ENCODE measurements around the gene SDC3.

The SDC3 gene

GRCh38 chr1:30929944-30930525 is 21.5 kb upstream of the SDC3 start:
- Histone ChIP-seq H3K9ac (no peak overlapping the region), H3K27me3 (no peaks in the 10 kb centered on the region), H3K4me2 (peak overlapping the region in 2 of 11 experiments; percentile 7; a peak in 4 of 22 replicates), H3K4me3 (no peak overlapping the region), H3K36me3 (peaks cover 31 to 47% (median 43%) of the 10 kb centered on the region in 11 experiments), H3K4me1 (peaks cover 0 to 50% (median 4%) of the 10 kb centered on the region in 10 experiments; a peak in 9 of 20 replicates), H4K20me1 (peaks cover 0 to 60% (median 47%) of the 10 kb centered on the region in 11 experiments; a peak in 20 of 22 replicates), H3K27ac (no peak overlapping the region), H3K9me3 (replicated peaks in 1 of 11) (no peaks in the 10 kb centered on the region)
- no peak for TF ChIP-seq Cebpa-rat (IDR thresholded peaks at IDR 0.05)

DNA sequence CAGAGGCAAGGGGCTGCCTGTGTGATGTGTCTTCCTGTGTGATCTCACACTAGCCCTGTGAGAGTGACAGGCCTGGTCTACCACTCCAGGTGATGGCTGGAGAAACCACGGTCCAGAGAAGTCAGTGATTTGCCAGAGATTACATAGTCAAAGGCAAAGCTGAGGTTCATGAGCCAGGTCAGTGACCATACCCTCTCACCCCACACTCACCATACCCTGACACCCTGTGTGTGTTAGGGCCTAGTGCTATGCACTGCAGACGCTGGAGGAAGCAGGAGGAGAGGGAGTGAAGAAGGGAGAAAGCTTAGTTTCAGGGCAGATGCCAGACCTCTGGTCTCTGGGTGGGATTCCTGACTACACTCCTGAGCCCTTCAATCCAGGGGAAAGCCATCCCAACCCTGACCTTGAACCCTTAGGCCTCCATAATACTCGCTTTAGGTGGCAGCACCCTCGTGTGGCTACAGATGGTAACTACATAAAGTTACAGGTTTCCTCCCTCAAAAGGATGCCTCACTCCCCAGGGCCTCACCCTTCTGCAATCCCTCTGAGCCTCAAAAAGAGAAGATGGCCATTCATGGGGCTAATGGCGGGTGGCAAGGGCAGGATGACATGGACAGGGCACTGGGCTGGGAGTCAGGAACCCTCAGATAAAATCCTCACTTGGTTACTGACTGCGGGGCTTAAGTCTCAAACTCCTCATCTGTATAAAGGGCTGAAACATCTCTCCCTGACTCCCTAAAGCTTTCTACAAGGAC is 20.8 kb upstream of the SDC3 start:
- Histone ChIP-seq H3K4me1 (peaks cover 0 to 50% (median 4%) of the 10 kb centered on the region in 10 experiments; a peak in 9 of 20 replicates), H3K4me3 (no peak overlapping the region), H3K9ac (peak overlapping the region in 3 of 11 experiments; percentile 32 to 66 (median 43); a peak in 4 of 22 replicates), H3K27me3 (no peaks in the 10 kb centered on the region), H3K4me2 (peak overlapping the region in 5 of 11 experiments; percentile 6 to 66 (median 55); a peak in 8 of 22 replicates), H3K27ac (peak overlapping the region in 4 of 11 experiments; percentile 6 to 53 (median 40); a peak in 6 of 22 replicates), H4K20me1 (peaks cover 0 to 52% (median 42%) of the 10 kb centered on the region in 11 experiments; a peak in 20 of 22 replicates), H3K36me3 (peaks cover 24 to 40% (median 35%) of the 10 kb centered on the region in 11 experiments), H3K9me3 (replicated peaks in 1 of 11) (no peaks in the 10 kb centered on the region)
- no peak for TF ChIP-seq Cebpa-rat (IDR thresholded peaks at IDR 0.05)

DNA sequence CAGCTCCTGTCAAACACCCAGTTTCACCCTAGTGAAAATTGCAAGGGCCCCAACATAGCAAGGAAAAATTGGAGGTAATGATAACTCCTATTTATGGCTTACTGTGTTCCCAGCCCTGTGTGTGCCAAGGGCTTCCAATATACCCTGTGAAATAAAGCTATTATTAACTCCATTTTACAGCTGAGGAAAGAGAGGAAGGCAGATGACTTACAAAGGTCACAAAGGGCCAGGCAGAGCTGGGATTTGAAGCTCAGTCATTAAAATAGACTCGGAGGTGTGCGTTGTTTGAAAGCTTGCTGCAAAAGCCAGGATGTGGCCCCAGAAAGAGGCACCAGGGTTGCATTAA is 20.2 kb upstream of the SDC3 start:
- H3K4me2 ChIP-seq, result peak overlapping the region in 5 of 11 experiments; percentile 6 to 66 (median 55); a peak in 8 of 22 replicates
- H3K27me3 ChIP-seq, result no peaks in the 10 kb centered on the region
- H3K9me3 ChIP-seq (replicated peaks in 1 of 11), result no peaks in the 10 kb centered on the region
- peaks cover 0 to 47% (median 36%) of the 10 kb centered on the region in 11 experiments; a peak in 20 of 22 replicates for H4K20me1 ChIP-seq
- peak overlapping the region in 3 of 11 experiments; percentile 32 to 66 (median 43); a peak in 4 of 22 replicates for H3K9ac ChIP-seq
- H3K4me3 ChIP-seq, result no peak overlapping the region
- peaks cover 0 to 50% (median 4%) of the 10 kb centered on the region in 10 experiments; a peak in 9 of 20 replicates for H3K4me1 ChIP-seq
- peak overlapping the region in 4 of 11 experiments; percentile 6 to 53 (median 40); a peak in 6 of 22 replicates for H3K27ac ChIP-seq
- TF ChIP-seq Cebpa-rat (IDR thresholded peaks at IDR 0.05), result no peak
- peaks cover 18 to 34% (median 30%) of the 10 kb centered on the region in 11 experiments for H3K36me3 ChIP-seq

DNA sequence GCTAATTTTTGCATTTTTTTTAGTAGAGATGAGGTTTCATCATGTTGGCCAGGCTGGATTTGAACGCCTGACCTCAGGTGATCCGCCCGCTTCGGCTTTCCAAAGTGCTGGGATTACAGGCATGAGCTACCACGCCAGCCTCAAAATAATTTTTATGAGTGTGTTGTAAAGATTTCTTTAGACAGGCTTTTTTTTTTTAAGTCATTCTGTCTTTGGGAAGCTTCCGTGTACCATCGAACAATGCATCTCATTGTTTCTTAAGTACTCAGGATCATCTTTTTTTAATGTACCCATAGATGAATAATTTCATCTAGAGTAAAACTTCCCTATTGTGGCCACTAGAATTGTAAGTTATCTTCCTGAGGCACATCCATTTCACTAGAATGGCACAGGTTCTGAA is 19.6 kb upstream of the SDC3 start:
- no peak overlapping the region for H3K4me3 ChIP-seq
- no peaks in the 10 kb centered on the region for H3K9me3 ChIP-seq (replicated peaks in 1 of 11)
- H3K27me3 ChIP-seq, result no peaks in the 10 kb centered on the region
- peak overlapping the region in 2 of 11 experiments; percentile 32 to 66; a peak in 2 of 22 replicates for H3K9ac ChIP-seq
- peaks cover 0 to 50% (median 4%) of the 10 kb centered on the region in 10 experiments; a peak in 9 of 20 replicates for H3K4me1 ChIP-seq
- H4K20me1 ChIP-seq, result peaks cover 0 to 41% (median 30%) of the 10 kb centered on the region in 11 experiments; a peak in 17 of 22 replicates
- TF ChIP-seq Cebpa-rat (IDR thresholded peaks at IDR 0.05), result no peak
- peak overlapping the region in 3 of 11 experiments; percentile 37 to 53 (median 44); a peak in 3 of 22 replicates for H3K27ac ChIP-seq
- peak overlapping the region in 3 of 11 experiments; percentile 55 to 66 (median 60); a peak in 6 of 22 replicates for H3K4me2 ChIP-seq
- H3K36me3 ChIP-seq, result peaks cover 12 to 28% (median 24%) of the 10 kb centered on the region in 11 experiments

- no peak for TF ChIP-seq Cebpa-rat (IDR thresholded peaks at IDR 0.05)
- Histone ChIP-seq H3K9ac (0 out of 22 replicates have a peak overlapping the region, but pooled peaks of 1 of the 11 experiments have one; percentile 2), H3K36me3 (peaks cover 6 to 21% (median 17%) of the 10 kb centered on the region in 11 experiments; a peak in 15 of 22 replicates), H4K20me1 (peaks cover 0 to 37% (median 26%) of the 10 kb centered on the region in 11 experiments; a peak in 15 of 22 replicates), H3K4me3 (no peak overlapping the region), H3K27me3 (no peaks in the 10 kb centered on the region), H3K4me1 (peaks cover 0 to 50% (median 4%) of the 10 kb centered on the region in 10 experiments; a peak in 9 of 20 replicates), H3K4me2 (peak overlapping the region in 3 of 11 experiments; percentile 55 to 66 (median 60); a peak in 4 of 22 replicates), H3K27ac (no peak overlapping the region; a peak in 1 of 22 replicates), H3K9me3 (replicated peaks in 1 of 11) (no peaks in the 10 kb centered on the region)
These were observed 18.9 kb upstream of the SDC3 start for GRCh38 chr1:30927448-30927847.

GRCh38 chr1:30923597-30923996 is 15.0 kb upstream of the SDC3 start:
- no peak overlapping the region for H3K4me2 ChIP-seq
- H3K9me3 ChIP-seq (replicated peaks in 1 of 11), result no peaks in the 10 kb centered on the region
- H3K27me3 ChIP-seq, result no peaks in the 10 kb centered on the region
- H3K27ac ChIP-seq, result no peak overlapping the region
- H4K20me1 ChIP-seq, result no peaks in the 10 kb centered on the region
- H3K4me3 ChIP-seq, result no peak overlapping the region
- H3K4me1 ChIP-seq, result peaks cover 0 to 41% (median 15%) of the 10 kb centered on the region in 10 experiments; a peak in 18 of 20 replicates
- no peaks in the 10 kb centered on the region for H3K36me3 ChIP-seq
- TF ChIP-seq Cebpa-rat (IDR thresholded peaks at IDR 0.05), result no peak
- H3K9ac ChIP-seq, result no peak overlapping the region

GRCh38 chr1:30920827-30921226 is 12.3 kb upstream of the SDC3 start:
- H3K27ac ChIP-seq, result no peak overlapping the region
- peak overlapping the region in 3 of 11 experiments; percentile 30 to 81 (median 80); a peak in 2 of 22 replicates for H3K4me2 ChIP-seq
- no peaks in the 10 kb centered on the region for H4K20me1 ChIP-seq
- no peaks in the 10 kb centered on the region for H3K27me3 ChIP-seq
- H3K9me3 ChIP-seq (replicated peaks in 1 of 11), result no peaks in the 10 kb centered on the region
- H3K4me1 ChIP-seq, result peaks cover 0 to 52% (median 19%) of the 10 kb centered on the region in 10 experiments; a peak in 18 of 20 replicates
- no peak overlapping the region for H3K9ac ChIP-seq
- no peak overlapping the region for H3K4me3 ChIP-seq
- H3K36me3 ChIP-seq, result no peaks in the 10 kb centered on the region
- TF ChIP-seq Cebpa-rat (IDR thresholded peaks at IDR 0.05), result no peak

DNA sequence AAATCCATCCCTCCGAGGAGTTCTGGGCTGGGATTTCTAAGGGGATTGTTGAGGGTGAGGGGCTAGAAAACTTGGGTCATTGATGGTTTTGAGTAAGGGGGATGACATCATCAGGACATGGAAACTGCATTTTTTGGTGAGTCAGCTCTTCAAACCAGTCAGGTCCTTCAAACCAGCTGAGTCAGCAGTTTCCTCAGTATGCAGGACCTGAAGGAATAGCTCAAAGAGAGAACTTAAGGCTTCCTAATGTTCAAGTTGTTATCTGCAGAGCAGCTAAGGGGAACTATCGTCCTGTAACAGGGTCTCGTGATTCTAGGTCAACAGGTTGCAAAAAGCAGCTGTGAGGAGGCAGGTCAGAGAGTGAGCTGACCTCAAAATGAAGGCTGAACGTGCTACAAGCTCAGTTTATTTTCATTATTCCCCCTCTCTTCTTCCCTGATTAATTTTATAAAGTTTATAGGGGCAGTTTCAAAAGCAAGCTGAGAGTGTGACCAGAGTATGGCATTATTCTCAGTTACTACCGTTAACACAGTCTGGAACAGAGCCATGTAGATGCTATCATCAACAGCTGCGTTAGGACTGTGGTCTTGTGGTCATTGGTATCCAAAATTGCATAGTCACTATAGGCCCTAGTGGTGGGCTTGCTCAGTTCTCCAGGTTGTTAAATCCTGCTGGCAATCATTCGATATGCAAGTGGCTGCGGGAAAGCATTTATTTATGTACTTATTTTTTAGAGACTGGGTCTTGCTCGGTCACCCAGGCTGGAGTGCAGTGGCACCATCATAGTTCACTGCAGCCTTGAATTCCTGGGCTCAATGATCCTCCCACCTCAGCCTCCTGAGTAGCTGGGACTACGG is 10.7 kb upstream of the SDC3 start:
- Histone ChIP-seq H3K9me3 (replicated peaks in 1 of 11) (no peaks in the 10 kb centered on the region), H3K4me3 (no peak overlapping the region), H3K36me3 (no peaks in the 10 kb centered on the region), H4K20me1 (no peaks in the 10 kb centered on the region), H3K27ac (peak overlapping the region in 8 of 11 experiments; percentile 30 to 84 (median 68); a peak in 15 of 22 replicates), H3K4me1 (peaks cover 0 to 68% (median 28%) of the 10 kb centered on the region in 10 experiments; a peak in 18 of 20 replicates), H3K4me2 (peak overlapping the region; percentile 14 to 90 (median 48); a peak in 20 of 22 replicates), H3K27me3 (peaks cover 0 to 11% (median 0%) of the 10 kb centered on the region in 11 experiments; a peak in 2 of 22 replicates), H3K9ac (peak overlapping the region in 6 of 11 experiments; percentile 11 to 64 (median 45); a peak in 8 of 22 replicates)
- TF ChIP-seq Cebpa-rat (IDR thresholded peaks at IDR 0.05), result no peak
